Astrocyte of the cerebellum (primary cell): ENCODE data around the gene MTNR1A.

Experiments used
- DNase-seq: peaks from one replicate; pipeline ENCODE4 v3.0.0-alpha.2; 2011; ENCODE audit warnings: low read depth
- H3K4me3 ChIP-seq: 2 replicates; pipeline ENCODE4 v1.5.1; 2011; ENCODE audit warnings: mild to moderate bottlenecking, low read depth, low read length, moderate library complexity
- in situ Hi-C: cut with HindIII; loops from 2 replicates; pipeline ENCODE4 v1.10.0; 2017; ENCODE audit warnings: low sequenced_read_pairs
- TF ChIP-seq, protein P1 (sequence below): IDR thresholded peaks from 2 replicates; pipeline ENCODE4 v1.5.1; 2012; ENCODE audit warnings: low read length, low read depth, moderate library complexity, mild to moderate bottlenecking; ENCODE audit errors: missing control alignments

Gene MTNR1A

GRCh38 chr4:186554914-186555827, at the start of gene MTNR1A:
Gene MTNR1A, minus strand, starts transcription at chr4:186555567. Its CDS starts 202 bp downstream, at chr4:186555365.
- in situ Hi-C loops, result no loop called here
- no peak for DNase-seq
- TF ChIP-seq, protein P1, sequence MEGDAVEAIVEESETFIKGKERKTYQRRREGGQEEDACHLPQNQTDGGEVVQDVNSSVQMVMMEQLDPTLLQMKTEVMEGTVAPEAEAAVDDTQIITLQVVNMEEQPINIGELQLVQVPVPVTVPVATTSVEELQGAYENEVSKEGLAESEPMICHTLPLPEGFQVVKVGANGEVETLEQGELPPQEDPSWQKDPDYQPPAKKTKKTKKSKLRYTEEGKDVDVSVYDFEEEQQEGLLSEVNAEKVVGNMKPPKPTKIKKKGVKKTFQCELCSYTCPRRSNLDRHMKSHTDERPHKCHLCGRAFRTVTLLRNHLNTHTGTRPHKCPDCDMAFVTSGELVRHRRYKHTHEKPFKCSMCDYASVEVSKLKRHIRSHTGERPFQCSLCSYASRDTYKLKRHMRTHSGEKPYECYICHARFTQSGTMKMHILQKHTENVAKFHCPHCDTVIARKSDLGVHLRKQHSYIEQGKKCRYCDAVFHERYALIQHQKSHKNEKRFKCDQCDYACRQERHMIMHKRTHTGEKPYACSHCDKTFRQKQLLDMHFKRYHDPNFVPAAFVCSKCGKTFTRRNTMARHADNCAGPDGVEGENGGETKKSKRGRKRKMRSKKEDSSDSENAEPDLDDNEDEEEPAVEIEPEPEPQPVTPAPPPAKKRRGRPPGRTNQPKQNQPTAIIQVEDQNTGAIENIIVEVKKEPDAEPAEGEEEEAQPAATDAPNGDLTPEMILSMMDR, result peak; percentile 0
- H3K4me3 ChIP-seq, result peak within 1 kb of the TSS; percentile 43

GRCh38 chr4:186604124-186604807, 48.9 kb upstream of the MTNR1A start:
- TF ChIP-seq, protein P1, result no peak
- in situ Hi-C loops, result no loop called here
- DNase-seq, result no peak
- H3K4me3 ChIP-seq, result no peak overlapping the region

- in situ Hi-C loops, result no loop called here
- H3K4me3 ChIP-seq, result no peak overlapping the region
- no peak for DNase-seq
- TF ChIP-seq, protein P1, result no peak
These were observed 47.6 kb upstream of the MTNR1A start for GRCh38 chr4:186602978-186603377.

DNA sequence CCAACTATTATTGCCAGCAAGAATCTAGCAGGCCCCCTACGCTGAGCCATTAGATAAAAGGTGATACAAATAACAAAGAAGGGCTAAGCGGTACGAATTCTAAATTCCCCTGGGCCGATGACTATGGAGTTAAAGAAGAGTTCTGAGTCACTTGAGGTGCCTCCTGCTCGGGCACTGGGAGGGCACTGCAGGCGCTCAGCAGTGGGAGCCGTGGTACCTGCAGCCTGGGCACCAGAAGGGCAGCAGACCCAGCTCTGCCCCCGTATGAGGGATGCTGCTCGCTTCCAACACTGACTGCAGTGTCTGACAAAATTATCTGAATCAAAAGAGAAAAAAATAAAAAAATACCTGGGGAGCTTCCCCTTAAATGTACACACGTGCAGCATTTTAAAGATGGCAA, 44.1 kb upstream of the MTNR1A start:
- no peak overlapping the region for H3K4me3 ChIP-seq
- in situ Hi-C loops, result loop anchor here (10.0 kb wide), 1 partner anchor 305 kb away; no protein-coding TSS in a partner anchor
- no peak for DNase-seq
- TF ChIP-seq, protein P1, result no peak

GRCh38 chr4:186598686-186599085, 43.3 kb upstream of the MTNR1A start:
- no peak for DNase-seq
- no peak overlapping the region for H3K4me3 ChIP-seq
- in situ Hi-C loops, result loop anchor here (10.0 kb wide), 1 partner anchor 304 kb away; no protein-coding TSS in a partner anchor
- TF ChIP-seq, protein P1, result no peak

- DNase-seq, result no peak
- in situ Hi-C loops, result loop anchor here (10.0 kb wide), 1 partner anchor 302 kb away; no protein-coding TSS in a partner anchor
- TF ChIP-seq, protein P1, result no peak
- no peak overlapping the region for H3K4me3 ChIP-seq
These were observed 41.6 kb upstream of the MTNR1A start for GRCh38 chr4:186596850-186597390.
